ENCODE results near the gene TFF3.

Gene TFF3

DNA sequence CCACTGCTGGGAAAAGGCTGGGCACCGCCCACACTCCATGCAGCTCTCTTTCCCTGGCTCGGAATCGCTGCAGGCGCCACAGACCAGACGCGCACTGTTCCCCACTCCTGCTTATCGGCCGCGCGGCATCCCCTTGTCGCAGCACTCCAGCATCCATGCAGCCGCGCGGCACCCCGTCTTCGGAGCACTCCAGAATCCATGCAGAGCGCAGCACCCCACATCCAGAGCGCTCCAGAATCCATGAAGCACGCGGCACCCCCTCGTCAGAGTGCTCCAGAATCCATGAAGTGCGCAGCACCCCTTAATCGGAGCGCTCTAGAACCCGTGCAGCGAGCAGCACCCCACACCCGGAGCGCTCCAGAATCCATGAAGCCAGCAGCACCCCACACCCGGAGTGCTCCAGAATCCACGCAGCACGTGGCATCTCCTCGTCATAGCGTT, 9.5 kb downstream of the TFF3 start:
- no peak overlapping the region for H3K9ac ChIP-seq
- H2AFZ ChIP-seq, result no peak overlapping the region
- no peak overlapping the region for H3K4me3 ChIP-seq (ENCODE audit: low read depth, low read length)
- no peaks in the 10 kb centered on the region for H3K36me3 ChIP-seq (ENCODE audit: control insufficient read depth, insufficient read depth, low read length)
- TF ChIP-seq, protein P1, sequence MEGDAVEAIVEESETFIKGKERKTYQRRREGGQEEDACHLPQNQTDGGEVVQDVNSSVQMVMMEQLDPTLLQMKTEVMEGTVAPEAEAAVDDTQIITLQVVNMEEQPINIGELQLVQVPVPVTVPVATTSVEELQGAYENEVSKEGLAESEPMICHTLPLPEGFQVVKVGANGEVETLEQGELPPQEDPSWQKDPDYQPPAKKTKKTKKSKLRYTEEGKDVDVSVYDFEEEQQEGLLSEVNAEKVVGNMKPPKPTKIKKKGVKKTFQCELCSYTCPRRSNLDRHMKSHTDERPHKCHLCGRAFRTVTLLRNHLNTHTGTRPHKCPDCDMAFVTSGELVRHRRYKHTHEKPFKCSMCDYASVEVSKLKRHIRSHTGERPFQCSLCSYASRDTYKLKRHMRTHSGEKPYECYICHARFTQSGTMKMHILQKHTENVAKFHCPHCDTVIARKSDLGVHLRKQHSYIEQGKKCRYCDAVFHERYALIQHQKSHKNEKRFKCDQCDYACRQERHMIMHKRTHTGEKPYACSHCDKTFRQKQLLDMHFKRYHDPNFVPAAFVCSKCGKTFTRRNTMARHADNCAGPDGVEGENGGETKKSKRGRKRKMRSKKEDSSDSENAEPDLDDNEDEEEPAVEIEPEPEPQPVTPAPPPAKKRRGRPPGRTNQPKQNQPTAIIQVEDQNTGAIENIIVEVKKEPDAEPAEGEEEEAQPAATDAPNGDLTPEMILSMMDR (IDR thresholded peaks at IDR 0.05), result no peak
- H3K9me3 ChIP-seq (ENCODE audit: control insufficient read depth, low read length), result no peaks in the 10 kb centered on the region
- no peak overlapping the region for H3K27ac ChIP-seq
- H3K79me2 ChIP-seq, result no peaks in the 10 kb centered on the region
- H3K27me3 ChIP-seq (ENCODE audit: control insufficient read depth, insufficient read depth, low read length), result no peaks in the 10 kb centered on the region
- peaks cover 6% of the 10 kb centered on the region for H3K4me1 ChIP-seq
- H3K4me2 ChIP-seq (ENCODE audit: low read length), result no peak overlapping the region

DNA sequence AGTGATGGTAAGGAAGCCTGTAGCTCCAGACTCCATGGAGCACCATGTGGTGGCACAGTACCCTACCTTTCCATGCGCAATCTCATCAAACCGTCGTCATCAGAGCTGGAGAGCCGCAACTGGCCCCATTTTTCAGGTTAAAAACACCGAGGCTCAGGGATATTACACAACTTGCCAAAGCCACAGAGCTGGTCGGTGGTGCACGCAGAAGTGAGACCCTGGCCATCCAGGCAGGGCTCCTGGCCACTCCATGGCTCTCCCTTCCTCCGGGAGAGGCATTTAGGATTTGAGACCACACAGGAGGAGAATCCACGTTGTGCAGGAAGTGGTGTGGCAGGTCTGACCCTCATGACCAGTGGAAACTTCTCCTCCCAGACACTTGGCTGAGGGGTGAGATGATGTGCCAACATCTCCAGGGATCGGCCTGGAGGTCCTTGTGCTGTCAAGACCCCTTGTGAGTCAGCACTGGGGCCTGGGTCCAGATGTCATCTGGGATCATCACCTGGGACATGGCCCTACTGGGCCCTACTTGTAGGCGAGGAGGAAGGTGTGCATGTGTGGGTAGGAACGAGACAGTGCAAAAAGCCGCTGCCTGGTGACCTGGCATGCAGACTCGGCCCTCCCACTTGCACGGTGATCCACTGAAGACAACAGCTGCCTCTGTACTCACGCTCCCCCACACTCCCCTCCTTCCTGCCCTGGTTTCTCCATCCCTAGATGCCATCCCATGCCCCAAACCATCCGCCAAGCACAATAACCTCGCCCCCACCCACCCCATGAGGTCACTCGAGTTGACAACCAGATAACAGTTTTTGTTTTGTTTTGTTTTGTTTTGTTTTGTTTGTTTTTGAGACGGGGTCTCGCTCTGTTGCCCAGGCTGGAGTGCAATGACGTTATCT, 10.4 kb downstream of the TFF3 start:
- H3K27me3 ChIP-seq (ENCODE audit: control insufficient read depth, insufficient read depth, low read length), result no peaks in the 10 kb centered on the region
- no peaks in the 10 kb centered on the region for H3K36me3 ChIP-seq (ENCODE audit: control insufficient read depth, insufficient read depth, low read length)
- H2AFZ ChIP-seq, result no peak overlapping the region
- H3K4me1 ChIP-seq, result peaks cover 6% of the 10 kb centered on the region
- no peak overlapping the region for H3K27ac ChIP-seq
- H3K9me3 ChIP-seq (ENCODE audit: control insufficient read depth, low read length), result no peaks in the 10 kb centered on the region
- no peak overlapping the region for H3K4me3 ChIP-seq (ENCODE audit: low read depth, low read length)
- TF ChIP-seq, protein P1 (IDR thresholded peaks at IDR 0.05), result no peak
- H3K4me2 ChIP-seq (ENCODE audit: low read length), result no peak overlapping the region
- H3K79me2 ChIP-seq, result no peaks in the 10 kb centered on the region
- H3K9ac ChIP-seq, result no peak overlapping the region

DNA sequence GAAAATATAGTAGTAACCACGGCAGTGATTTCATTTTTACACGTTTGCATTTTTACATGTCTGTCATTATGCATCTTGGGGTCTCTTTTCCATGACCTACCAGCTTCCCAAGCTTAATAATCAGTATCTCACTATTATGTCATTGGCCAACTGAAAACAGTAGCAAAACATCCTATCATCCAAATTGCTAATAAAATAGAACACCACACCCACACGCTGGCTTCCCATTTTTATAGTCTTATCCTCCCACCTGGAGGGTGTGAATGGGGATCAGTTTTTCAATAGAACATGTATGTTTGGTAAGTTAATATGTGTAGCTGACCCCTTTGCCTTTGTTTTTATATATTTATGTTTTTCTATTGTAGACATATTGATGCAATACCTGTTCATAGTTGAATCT, 11.8 kb downstream of the TFF3 start:
- no peaks in the 10 kb centered on the region for H3K9me3 ChIP-seq (ENCODE audit: control insufficient read depth, low read length)
- no peak overlapping the region for H3K27ac ChIP-seq
- no peaks in the 10 kb centered on the region for H3K79me2 ChIP-seq
- no peak overlapping the region for H3K4me2 ChIP-seq (ENCODE audit: low read length)
- H3K27me3 ChIP-seq (ENCODE audit: control insufficient read depth, insufficient read depth, low read length), result no peaks in the 10 kb centered on the region
- TF ChIP-seq, protein P1 (IDR thresholded peaks at IDR 0.05), result no peak
- H3K4me1 ChIP-seq, result no peaks in the 10 kb centered on the region
- no peak overlapping the region for H2AFZ ChIP-seq
- no peak overlapping the region for H3K9ac ChIP-seq
- no peak overlapping the region for H3K4me3 ChIP-seq (ENCODE audit: low read depth, low read length)
- H3K36me3 ChIP-seq (ENCODE audit: control insufficient read depth, insufficient read depth, low read length), result no peaks in the 10 kb centered on the region

DNA sequence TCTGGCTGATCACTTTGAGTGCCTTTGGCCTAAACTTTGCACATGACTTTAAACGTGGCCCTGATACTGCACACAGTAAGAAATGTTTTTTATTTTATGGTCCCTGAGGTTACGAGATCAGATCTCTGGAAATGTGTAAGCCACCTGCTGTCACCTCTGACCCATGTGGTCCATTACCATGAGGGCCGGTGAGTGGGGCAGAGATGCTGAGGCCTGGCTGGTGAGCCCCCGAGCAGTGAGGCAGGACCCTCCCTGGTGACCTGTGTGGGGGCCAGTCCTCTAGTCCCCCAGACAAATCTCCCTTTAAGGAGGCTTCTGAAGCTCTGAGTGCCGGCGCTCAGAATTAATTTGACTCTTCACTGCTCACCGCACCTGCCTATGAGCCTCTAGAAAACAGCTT, 12.4 kb downstream of the TFF3 start:
- Histone ChIP-seq H3K9me3 (ENCODE audit: control insufficient read depth, low read length) (no peaks in the 10 kb centered on the region), H3K36me3 (ENCODE audit: control insufficient read depth, insufficient read depth, low read length) (no peaks in the 10 kb centered on the region), H3K4me1 (no peaks in the 10 kb centered on the region), H3K4me3 (ENCODE audit: low read depth, low read length) (no peak overlapping the region), H3K27me3 (ENCODE audit: control insufficient read depth, insufficient read depth, low read length) (no peaks in the 10 kb centered on the region), H3K9ac (no peak overlapping the region), H3K79me2 (no peaks in the 10 kb centered on the region), H3K27ac (peak overlapping the region; percentile 72), H3K4me2 (ENCODE audit: low read length) (no peak overlapping the region), H2AFZ (no peak overlapping the region)
- TF ChIP-seq, protein P1 (IDR thresholded peaks at IDR 0.05), result no peak
